ENCODE data around the gene MSRB2.

The MSRB2 gene

GRCh38 chr10:23111517-23112286 lies 16.3 kb downstream of the MSRB2 start:
- WGBS (ENCODE audit: insufficient coverage, insufficient read length), result no CpG with 5 or more reads among the region's 2 CpGs
- DNase-seq (ENCODE audit: low read depth, low spot score), result no peak

DNA sequence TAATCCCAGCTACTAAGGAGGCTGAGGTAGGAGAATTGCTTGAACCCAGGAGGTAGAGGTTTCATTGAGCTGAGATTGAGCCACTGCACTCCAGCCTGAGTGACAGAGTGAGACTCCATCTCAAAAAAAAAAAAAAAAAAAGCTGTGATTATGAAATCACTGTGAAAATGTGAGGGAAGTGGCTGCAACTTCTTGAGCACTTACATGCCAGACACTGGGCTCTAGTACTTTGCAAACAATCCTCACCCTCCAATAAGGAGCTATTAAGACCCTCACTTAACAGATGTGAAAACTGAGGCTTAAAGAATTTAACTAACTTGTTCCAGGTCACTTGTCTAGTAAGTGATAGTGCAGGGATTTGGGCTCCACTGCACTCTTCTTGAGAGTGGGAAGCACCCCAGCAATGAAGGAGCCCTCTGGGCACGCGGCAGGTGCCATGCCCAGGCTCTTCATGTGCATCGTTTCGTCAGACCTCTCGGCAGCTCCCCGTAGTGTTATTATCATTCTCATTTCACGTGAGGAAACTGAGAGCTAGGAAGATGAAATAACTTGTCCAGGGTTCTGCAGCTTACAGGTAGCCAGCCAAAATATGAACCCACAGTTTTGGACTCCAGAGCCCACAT lies 19.0 kb downstream of the MSRB2 start:
- H3K4me3 ChIP-seq (ENCODE audit: low read length), result no peak overlapping the region
- no peaks in the 10 kb centered on the region for H3K27me3 ChIP-seq (ENCODE audit: control insufficient read depth, insufficient read depth, low read length)
- no peaks in the 10 kb centered on the region for H3K9me3 ChIP-seq (ENCODE audit: control insufficient read depth, insufficient read depth, low read length)
- no peak overlapping the region for H3K27ac ChIP-seq (ENCODE audit: low read length)
- DNase-seq (ENCODE audit: low read depth, low spot score), result no peak
- no peaks in the 10 kb centered on the region; the same call in none of the 2 replicates for H3K36me3 ChIP-seq (ENCODE audit: control insufficient read depth, insufficient read depth, low read length)
- no CpG with 5 or more reads among the region's 7 CpGs for WGBS (ENCODE audit: insufficient coverage, insufficient read length)
- H3K4me1 ChIP-seq (ENCODE audit: control insufficient read depth, insufficient read depth, low read length), result no peaks in the 10 kb centered on the region; the same call in 1 of the 2 replicates

More at GRCh38 chr10:23111517-23112286, 16.3 kb downstream of the MSRB2 start:
- Histone ChIP-seq H3K36me3 (ENCODE audit: control insufficient read depth, insufficient read depth, low read length) (no peaks in the 10 kb centered on the region; the same call in none of the 2 replicates), H3K4me1 (ENCODE audit: control insufficient read depth, insufficient read depth, low read length) (peaks cover under 1% of the 10 kb centered on the region; the same call in 1 of the 2 replicates), H3K4me3 (ENCODE audit: low read length) (no peak overlapping the region), H3K9me3 (ENCODE audit: control insufficient read depth, insufficient read depth, low read length) (no peaks in the 10 kb centered on the region), H3K27ac (ENCODE audit: low read length) (no peak overlapping the region), H3K27me3 (ENCODE audit: control insufficient read depth, insufficient read depth, low read length) (no peaks in the 10 kb centered on the region)

DNA sequence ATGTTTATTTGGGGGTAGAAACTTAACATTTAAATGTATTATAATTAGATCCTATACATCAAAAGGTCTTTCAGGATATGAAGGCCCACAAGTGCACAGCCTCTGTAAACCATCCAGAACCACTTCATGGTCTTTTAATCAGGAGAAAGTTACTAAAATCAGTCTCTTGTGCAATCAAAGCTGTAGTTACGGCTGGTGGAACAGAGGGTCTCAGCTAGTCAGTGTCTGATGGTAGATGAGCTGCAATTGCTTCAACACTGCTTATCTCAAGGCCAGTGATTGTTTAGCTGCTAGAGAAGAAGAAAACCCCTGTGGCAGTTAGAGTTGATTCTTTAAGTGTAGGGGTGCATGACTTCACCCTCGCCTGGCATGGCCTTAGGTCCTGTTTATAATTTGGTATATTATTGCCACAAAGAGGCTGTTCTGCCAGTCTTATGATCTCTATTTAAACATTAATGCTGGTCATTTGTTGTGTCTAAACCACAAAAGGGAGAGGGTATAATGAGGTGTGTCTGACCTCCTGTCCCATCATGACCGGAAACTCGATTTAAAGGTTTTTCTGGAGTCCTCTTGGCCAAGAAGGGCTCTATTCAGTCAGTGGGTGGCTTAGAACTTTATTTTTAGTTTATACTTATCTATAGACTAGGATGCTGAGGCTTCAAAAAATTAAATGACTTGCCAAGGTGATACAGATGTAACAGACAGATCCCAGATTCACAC lies 21.3 kb downstream of the MSRB2 start:
- no peak for DNase-seq (ENCODE audit: low read depth, low spot score)
- H3K36me3 ChIP-seq (ENCODE audit: control insufficient read depth, insufficient read depth, low read length), result no peaks in the 10 kb centered on the region
- no CpG with 5 or more reads among the region's 4 CpGs for WGBS (ENCODE audit: insufficient coverage, insufficient read length)
- H3K4me3 ChIP-seq (ENCODE audit: low read length), result no peak overlapping the region
- no peaks in the 10 kb centered on the region for H3K27me3 ChIP-seq (ENCODE audit: control insufficient read depth, insufficient read depth, low read length)
- no peaks in the 10 kb centered on the region for H3K4me1 ChIP-seq (ENCODE audit: control insufficient read depth, insufficient read depth, low read length)
- no peak overlapping the region for H3K27ac ChIP-seq (ENCODE audit: low read length)
- H3K9me3 ChIP-seq (ENCODE audit: control insufficient read depth, insufficient read depth, low read length), result no peaks in the 10 kb centered on the region

- no CpG with 5 or more reads among the region's 11 CpGs for WGBS (ENCODE audit: insufficient coverage, insufficient read length)
- Histone ChIP-seq H3K36me3 (ENCODE audit: control insufficient read depth, insufficient read depth, low read length) (no peaks in the 10 kb centered on the region), H3K27ac (ENCODE audit: low read length) (no peak overlapping the region), H3K4me1 (ENCODE audit: control insufficient read depth, insufficient read depth, low read length) (no peaks in the 10 kb centered on the region), H3K4me3 (ENCODE audit: low read length) (no peak overlapping the region), H3K9me3 (ENCODE audit: control insufficient read depth, insufficient read depth, low read length) (no peaks in the 10 kb centered on the region), H3K27me3 (ENCODE audit: control insufficient read depth, insufficient read depth, low read length) (no peaks in the 10 kb centered on the region)
- DNase-seq (ENCODE audit: low read depth, low spot score), result no peak
These were observed 24.9 kb downstream of the MSRB2 start for GRCh38 chr10:23120001-23120934.

- no peak overlapping the region for H3K27ac ChIP-seq (ENCODE audit: low read length)
- no peaks in the 10 kb centered on the region for H3K27me3 ChIP-seq (ENCODE audit: control insufficient read depth, insufficient read depth, low read length)
- no peaks in the 10 kb centered on the region for H3K4me1 ChIP-seq (ENCODE audit: control insufficient read depth, insufficient read depth, low read length)
- no peaks in the 10 kb centered on the region for H3K9me3 ChIP-seq (ENCODE audit: control insufficient read depth, insufficient read depth, low read length)
- no peaks in the 10 kb centered on the region for H3K36me3 ChIP-seq (ENCODE audit: control insufficient read depth, insufficient read depth, low read length)
- H3K4me3 ChIP-seq (ENCODE audit: low read length), result no peak overlapping the region
- no peak for DNase-seq (ENCODE audit: low read depth, low spot score)
- WGBS (ENCODE audit: insufficient coverage, insufficient read length), result no CpG with 5 or more reads among the region's 5 CpGs
These were observed 25.8 kb downstream of the MSRB2 start for GRCh38 chr10:23121135-23121534.

DNA sequence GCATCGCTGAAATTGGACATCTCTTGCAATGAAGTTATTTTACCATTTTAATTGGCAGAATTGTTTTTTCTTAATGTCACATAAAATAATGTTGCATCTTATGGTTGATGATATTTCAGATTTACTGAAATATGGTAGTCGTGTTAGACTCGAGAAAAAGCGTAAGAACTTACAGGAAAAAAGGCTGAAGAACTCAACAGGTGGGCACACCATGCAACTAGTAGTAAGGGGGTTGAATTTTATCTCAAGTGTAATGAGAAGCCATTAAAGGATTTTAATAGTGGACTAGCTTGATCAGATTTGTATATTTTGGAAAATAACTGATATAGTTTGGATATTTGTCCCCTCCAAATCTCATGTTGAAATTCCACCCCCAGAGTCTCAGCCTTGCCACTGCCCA lies 41.1 kb downstream of the MSRB2 start:
- Histone ChIP-seq H3K27me3 (ENCODE audit: control insufficient read depth, insufficient read depth, low read length) (no peaks in the 10 kb centered on the region), H3K4me3 (ENCODE audit: low read length) (no peak overlapping the region), H3K9me3 (ENCODE audit: control insufficient read depth, insufficient read depth, low read length) (no peaks in the 10 kb centered on the region), H3K36me3 (ENCODE audit: control insufficient read depth, insufficient read depth, low read length) (no peaks in the 10 kb centered on the region), H3K27ac (ENCODE audit: low read length) (no peak overlapping the region), H3K4me1 (ENCODE audit: control insufficient read depth, insufficient read depth, low read length) (no peaks in the 10 kb centered on the region)
- no peak for DNase-seq (ENCODE audit: low read depth, low spot score)
- WGBS (ENCODE audit: insufficient coverage, insufficient read length), result no CpG with 5 or more reads among the region's 4 CpGs

- H3K4me1 ChIP-seq (ENCODE audit: control insufficient read depth, insufficient read depth, low read length), result no peaks in the 10 kb centered on the region
- H3K27me3 ChIP-seq (ENCODE audit: control insufficient read depth, insufficient read depth, low read length), result no peaks in the 10 kb centered on the region
- H3K27ac ChIP-seq (ENCODE audit: low read length), result no peak overlapping the region
- no peaks in the 10 kb centered on the region for H3K9me3 ChIP-seq (ENCODE audit: control insufficient read depth, insufficient read depth, low read length)
- WGBS (ENCODE audit: insufficient coverage, insufficient read length), result no CpG with 5 or more reads among the region's 1 CpG
- no peaks in the 10 kb centered on the region for H3K36me3 ChIP-seq (ENCODE audit: control insufficient read depth, insufficient read depth, low read length)
- no peak for DNase-seq (ENCODE audit: low read depth, low spot score)
- H3K4me3 ChIP-seq (ENCODE audit: low read length), result no peak overlapping the region
These were observed 44.3 kb downstream of the MSRB2 start for GRCh38 chr10:23139677-23140076.

DNA sequence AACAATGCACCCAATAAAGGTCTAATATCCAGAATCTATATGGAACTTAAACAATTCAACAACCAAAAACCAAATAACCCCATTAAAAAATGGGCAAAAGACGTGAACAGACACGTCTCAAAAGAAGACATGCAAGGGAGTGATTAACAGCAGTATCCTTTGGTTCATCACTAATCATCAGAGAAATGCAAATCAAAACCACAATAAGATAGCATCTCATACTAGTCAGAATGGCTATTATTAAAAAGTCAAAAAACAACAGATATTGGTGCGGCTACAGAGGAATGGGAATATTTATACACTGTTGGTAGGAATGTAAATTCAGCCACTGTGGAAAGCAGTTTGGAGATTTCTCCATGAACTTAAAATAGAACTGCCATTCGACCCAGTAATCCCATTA lies 46.6 kb downstream of the MSRB2 start:
- no CpG with 5 or more reads among the region's 4 CpGs for WGBS (ENCODE audit: insufficient coverage, insufficient read length)
- H3K9me3 ChIP-seq (ENCODE audit: control insufficient read depth, insufficient read depth, low read length), result no peaks in the 10 kb centered on the region
- no peaks in the 10 kb centered on the region for H3K4me1 ChIP-seq (ENCODE audit: control insufficient read depth, insufficient read depth, low read length)
- H3K27ac ChIP-seq (ENCODE audit: low read length), result no peak overlapping the region
- H3K4me3 ChIP-seq (ENCODE audit: low read length), result no peak overlapping the region
- no peaks in the 10 kb centered on the region for H3K36me3 ChIP-seq (ENCODE audit: control insufficient read depth, insufficient read depth, low read length)
- H3K27me3 ChIP-seq (ENCODE audit: control insufficient read depth, insufficient read depth, low read length), result no peaks in the 10 kb centered on the region
- DNase-seq (ENCODE audit: low read depth, low spot score), result no peak

- Histone ChIP-seq H3K27me3 (ENCODE audit: control insufficient read depth, insufficient read depth, low read length) (no peaks in the 10 kb centered on the region), H3K9me3 (ENCODE audit: control insufficient read depth, insufficient read depth, low read length) (peaks cover 1% of the 10 kb centered on the region; the same call in 1 of the 2 replicates), H3K27ac (ENCODE audit: low read length) (no peak overlapping the region), H3K4me1 (ENCODE audit: control insufficient read depth, insufficient read depth, low read length) (no peaks in the 10 kb centered on the region), H3K36me3 (ENCODE audit: control insufficient read depth, insufficient read depth, low read length) (no peaks in the 10 kb centered on the region), H3K4me3 (ENCODE audit: low read length) (no peak overlapping the region)
- no CpG with 5 or more reads among the region's 9 CpGs for WGBS (ENCODE audit: insufficient coverage, insufficient read length)
- DNase-seq (ENCODE audit: low read depth, low spot score), result no peak
These were observed 50.9 kb downstream of the MSRB2 start for GRCh38 chr10:23146258-23146657.

- Histone ChIP-seq H3K4me1 (ENCODE audit: control insufficient read depth, insufficient read depth, low read length) (no peaks in the 10 kb centered on the region), H3K4me3 (ENCODE audit: low read length) (no peak overlapping the region), H3K9me3 (ENCODE audit: control insufficient read depth, insufficient read depth, low read length) (peaks cover 1% of the 10 kb centered on the region; the same call in 1 of the 2 replicates), H3K36me3 (ENCODE audit: control insufficient read depth, insufficient read depth, low read length) (no peaks in the 10 kb centered on the region), H3K27me3 (ENCODE audit: control insufficient read depth, insufficient read depth, low read length) (no peaks in the 10 kb centered on the region), H3K27ac (ENCODE audit: low read length) (no peak overlapping the region)
- DNase-seq (ENCODE audit: low read depth, low spot score), result no peak
- WGBS (ENCODE audit: insufficient coverage, insufficient read length), result no CpG with 5 or more reads among the region's 6 CpGs
These were observed 51.7 kb downstream of the MSRB2 start for GRCh38 chr10:23147035-23147434.
